HG03565 (cell line): Measurements from ENCODE around the gene MAP3K14.

ENCODE experiments used
- ATAC-seq: cut with Tn5 transposase; IDR thresholded peaks from one replicate; pipeline ENCODE4 v1.9.1; 2021; ENCODE audit warnings: mild to moderate bottlenecking, moderate library complexity; ENCODE audit not compliant: unreplicated experiment

Gene MAP3K14

GRCh38 chr17:45339646-45340605 lies 23.1 kb upstream of the MAP3K14 start:
- no peak for ATAC-seq

GRCh38 chr17:45338996-45339535 lies 22.2 kb upstream of the MAP3K14 start:
- no peak for ATAC-seq

- ATAC-seq, result no peak
These were observed 21.4 kb upstream of the MAP3K14 start for GRCh38 chr17:45338023-45338781.

GRCh38 chr17:45336390-45337182 lies 19.8 kb upstream of the MAP3K14 start:
- ATAC-seq, result no peak

GRCh38 chr17:45335721-45336120 lies 18.9 kb upstream of the MAP3K14 start:
- no peak for ATAC-seq

- no peak for ATAC-seq
These were observed 18.2 kb upstream of the MAP3K14 start for GRCh38 chr17:45334701-45335677.

GRCh38 chr17:45334231-45334630 lies 17.4 kb upstream of the MAP3K14 start:
- no peak for ATAC-seq

GRCh38 chr17:45333702-45334092 lies 16.9 kb upstream of the MAP3K14 start:
- no peak for ATAC-seq

GRCh38 chr17:45332989-45333701 lies 16.3 kb upstream of the MAP3K14 start:
- ATAC-seq, result no peak

GRCh38 chr17:45332505-45332904 lies 15.7 kb upstream of the MAP3K14 start:
- ATAC-seq, result no peak

- ATAC-seq, result no peak
These were observed 9.8 kb upstream of the MAP3K14 start for GRCh38 chr17:45326626-45327025.

GRCh38 chr17:45325810-45326209 lies 9.0 kb upstream of the MAP3K14 start:
- no peak for ATAC-seq

GRCh38 chr17:45324336-45324735 lies 7.5 kb upstream of the MAP3K14 start:
- no peak for ATAC-seq

- ATAC-seq, result no peak
These were observed 5.3 kb upstream of the MAP3K14 start for GRCh38 chr17:45322168-45322567.

- ATAC-seq, result no peak
These were observed 4.2 kb upstream of the MAP3K14 start for GRCh38 chr17:45320931-45321461.

GRCh38 chr17:45320349-45320930 lies 3.6 kb upstream of the MAP3K14 start:
- ATAC-seq, result no peak

- no peak for ATAC-seq
These were observed 2.5 kb upstream of the MAP3K14 start for GRCh38 chr17:45319239-45319703.

GRCh38 chr17:45318561-45319230 lies 1.9 kb upstream of the MAP3K14 start:
- no peak for ATAC-seq
